NCI-H2029 (cell line): ENCODE results near the gene ATP13A5.

Experiments used
- DNase-seq: peaks from one replicate; lab custom pipeline; 2025; lab: John Stamatoyannopoulos, UW

The ATP13A5 gene

DNA sequence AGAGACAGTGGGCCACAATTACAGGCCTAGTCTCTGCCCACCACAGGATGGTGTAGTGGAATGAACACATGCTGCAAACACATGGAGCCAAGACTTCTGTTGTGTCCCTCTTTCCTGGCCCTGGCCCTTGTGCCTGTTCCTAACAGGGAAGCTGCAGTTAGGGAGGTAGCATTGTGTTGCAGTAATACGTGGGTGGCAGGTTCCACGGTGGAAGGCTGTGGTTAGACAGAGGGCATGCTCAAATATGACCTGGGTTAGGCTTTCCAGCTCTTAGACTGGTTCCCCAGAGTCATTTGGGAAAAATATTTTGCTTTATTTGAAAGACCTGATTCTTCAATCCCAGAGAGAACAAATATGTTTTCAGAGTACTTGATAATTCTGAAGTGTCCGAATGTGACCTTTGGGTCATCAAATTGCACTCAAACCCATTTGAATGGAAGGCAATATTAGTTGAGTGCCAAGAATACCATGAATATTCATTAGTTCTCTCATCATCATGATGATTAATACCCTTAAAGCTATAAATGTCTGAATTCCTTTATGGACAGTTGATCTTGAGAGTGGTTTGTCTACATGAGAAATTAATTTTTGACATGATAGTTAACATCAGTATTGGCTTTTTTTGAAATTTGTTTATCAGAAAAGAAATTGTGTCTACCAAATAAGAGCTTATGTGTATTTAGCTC is 109.1 kb downstream of the ATP13A5 start:
- no peak for DNase-seq

DNA sequence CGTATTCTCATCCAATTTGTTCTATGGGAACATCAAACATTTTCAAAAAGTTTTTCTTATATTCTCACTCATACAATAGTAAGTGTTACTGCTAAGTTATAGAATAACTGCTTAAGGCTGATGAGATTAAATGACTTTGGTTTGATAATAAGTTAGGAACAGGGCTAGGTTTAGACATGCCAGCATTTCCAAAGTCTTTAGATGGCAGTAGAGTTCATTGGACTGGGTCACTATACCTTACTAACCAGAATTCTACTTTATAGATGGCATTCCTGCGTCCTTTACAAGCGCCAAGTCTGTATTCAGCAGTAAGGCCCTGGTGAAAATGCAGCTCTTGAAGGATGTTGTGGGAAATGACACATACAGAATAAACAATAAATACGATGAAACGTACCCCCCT is 115.8 kb downstream of the ATP13A5 start:
- no peak for DNase-seq

DNA sequence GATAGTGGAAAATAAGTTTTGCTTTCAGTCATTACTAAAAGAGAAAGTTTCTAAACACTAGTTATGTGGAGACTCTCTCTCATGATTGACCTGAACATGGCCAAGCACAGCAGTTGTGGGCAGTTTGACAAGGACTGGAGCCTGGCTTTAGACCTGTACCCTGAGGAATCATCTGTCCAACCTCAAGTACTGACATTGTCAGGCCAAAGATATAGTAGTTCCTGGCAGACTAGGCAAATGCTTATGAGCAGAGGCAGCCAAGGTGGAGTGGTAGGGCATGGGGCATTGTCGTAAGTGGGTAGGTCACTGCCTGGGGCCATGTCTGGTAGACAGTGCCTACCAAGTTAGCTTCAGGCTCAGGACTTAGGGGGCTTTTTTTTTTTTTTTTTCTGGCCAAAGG is 116.6 kb downstream of the ATP13A5 start:
- DNase-seq: no peak

DNA sequence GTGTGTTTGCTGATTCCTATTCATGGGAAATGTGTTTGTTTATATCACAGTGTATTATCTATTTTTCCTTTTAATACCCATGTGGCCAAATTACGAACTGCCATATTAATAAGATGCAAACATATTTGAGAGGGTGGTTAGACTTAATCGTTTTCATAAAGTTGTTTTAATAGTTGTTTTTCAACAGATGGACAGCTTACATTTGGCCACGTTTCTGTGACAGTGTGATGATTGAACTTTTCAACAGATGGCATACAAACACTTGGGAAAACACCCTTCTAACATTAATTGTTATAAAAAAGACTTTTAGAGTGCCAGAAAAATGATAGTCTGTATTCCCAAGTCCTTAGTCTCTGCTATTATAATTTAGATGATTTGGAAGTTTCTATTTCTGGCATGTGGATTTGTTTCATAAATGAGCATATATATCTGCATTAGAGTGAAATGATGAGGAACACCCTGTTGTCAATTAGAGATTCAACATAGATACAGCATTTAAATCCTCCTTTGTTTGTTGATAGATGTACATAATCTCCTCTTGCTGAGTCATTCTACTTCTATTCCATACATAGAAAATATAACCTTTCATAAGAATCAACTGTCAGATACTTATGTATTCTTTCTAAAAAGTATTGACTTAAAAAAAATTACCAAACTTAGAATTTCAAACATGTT is 124.4 kb downstream of the ATP13A5 start:
- DNase-seq: no peak

DNA sequence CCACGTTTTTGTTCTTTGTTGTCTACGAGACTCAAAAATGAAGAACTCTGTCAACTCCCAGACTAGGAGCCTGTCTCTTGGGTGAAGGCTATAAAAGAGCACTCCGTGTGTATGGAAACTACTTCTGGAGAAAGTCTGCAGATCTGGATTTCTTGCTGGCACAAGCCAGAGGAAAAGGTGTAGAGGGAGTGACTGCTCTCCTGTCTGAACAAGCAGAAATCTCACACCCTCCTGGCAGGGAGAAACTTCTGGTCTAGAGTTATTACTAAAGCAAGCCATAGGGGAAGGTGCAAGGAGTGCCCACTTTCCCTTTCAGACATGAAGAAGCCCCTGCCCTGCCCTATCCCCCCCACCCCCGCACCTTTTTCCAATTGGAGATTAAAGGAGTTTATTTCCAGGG is 128.1 kb downstream of the ATP13A5 start:
- no peak for DNase-seq

DNA sequence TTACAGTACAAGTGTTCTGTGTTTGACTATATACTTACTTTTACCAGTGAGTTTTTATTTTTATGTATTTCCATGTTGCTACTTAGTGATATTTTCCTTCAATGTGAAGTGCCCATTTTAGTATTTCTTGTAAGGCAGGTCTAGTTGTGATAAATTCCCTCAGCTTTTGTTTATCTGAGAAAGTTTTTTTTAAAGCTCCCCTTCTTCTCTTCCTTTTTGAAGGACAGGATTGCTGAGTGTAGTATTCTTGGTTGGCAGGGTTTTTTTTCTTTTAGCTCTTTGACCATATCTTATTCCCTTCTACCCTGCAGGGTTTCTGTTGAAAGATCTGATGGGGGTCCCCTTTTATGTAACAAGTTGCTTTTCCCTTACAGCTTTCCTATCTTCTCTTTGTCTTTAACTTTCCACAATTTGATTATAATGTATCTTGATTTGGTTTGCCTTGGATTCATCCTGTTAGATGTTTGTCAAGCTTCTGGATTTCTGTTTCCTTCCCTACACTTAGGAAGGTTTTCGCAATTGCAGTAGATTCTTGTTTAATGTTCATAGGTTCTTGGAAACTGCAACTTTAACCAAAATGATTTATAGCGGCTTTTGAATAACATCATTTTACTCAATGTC is 129.6 kb downstream of the ATP13A5 start:
- DNase-seq: no peak

DNA sequence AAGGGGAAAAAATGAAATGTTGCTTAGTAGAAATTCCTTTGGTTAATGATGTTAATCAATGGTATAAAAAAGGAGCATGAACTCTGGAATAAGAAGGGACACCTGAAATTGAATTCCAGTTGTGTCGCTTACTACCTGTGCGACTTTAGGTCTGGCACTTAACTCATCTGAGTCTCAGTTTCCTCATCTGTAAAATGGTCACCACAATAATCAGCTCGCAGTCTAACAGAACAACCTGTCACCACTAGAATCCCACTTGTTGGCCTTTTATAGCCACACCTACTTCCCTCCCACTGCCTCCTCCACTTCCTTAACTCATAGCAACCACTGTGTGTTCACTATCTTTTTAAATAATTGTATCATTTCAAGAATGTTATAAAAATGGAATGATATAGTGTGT is 135.0 kb downstream of the ATP13A5 start:
- DNase-seq: no peak

DNA sequence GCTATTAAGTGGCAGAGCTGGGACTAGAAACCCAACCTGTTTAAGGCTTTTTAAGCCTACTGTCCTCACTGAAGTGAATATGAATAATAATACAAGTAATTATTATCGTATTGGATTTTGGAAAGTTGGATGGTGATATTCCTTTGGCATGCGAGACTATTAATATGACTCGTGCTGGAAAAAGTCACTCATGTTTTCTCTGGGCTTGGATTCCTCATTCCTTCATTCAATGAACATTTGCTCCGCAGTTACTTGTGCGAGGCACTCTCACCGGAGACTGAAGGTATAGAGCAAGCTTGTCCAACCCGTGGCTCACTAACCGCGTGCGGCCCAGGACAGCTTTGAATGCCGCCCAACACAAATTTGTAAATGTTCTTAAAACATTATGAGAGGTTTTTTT is 136.8 kb downstream of the ATP13A5 start:
- DNase-seq: no peak

DNA sequence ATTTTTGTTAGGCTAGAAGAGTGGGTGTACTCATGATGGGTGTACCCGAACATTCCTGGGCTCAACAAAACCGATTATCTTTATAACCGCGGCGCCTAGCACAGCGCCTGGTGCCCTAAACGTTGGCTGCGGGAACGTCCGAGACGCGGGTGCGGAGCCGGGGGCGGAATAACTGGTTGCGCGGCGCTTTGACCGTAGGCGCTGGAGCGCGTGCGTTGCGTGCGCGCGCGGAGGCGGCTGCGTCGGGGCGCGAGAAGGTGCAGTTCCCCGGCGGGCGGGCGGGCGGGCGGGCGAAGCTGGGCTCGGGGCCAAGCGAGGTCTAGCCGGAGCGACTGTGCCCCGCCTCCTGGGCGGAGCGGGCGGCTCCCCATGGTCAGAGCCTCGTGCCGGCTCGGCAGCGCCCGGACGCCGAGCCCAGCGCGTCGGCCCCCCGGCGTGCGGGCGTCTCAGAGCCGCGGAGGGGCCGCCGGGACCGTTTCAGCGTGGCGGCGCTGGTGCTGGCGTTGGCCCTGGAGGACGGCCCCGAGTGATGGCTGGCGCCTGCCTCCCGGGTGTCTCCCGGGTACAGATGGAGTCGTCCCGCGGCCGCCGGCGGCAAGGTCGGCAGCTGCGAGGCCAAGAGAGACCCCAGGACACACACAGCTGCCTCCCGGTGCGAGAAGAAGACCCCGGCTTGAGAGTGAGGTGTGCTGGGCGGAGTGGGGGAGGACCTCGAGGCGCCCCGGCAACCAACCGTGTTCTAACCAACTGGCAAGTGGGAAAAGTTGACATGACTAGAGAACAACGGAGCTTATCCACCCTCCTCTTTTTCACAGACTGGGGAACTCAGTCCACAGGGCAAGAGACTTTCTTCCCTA is 137.5 kb downstream of the ATP13A5 start, which contains the start of gene PLAAT1:
Gene PLAAT1 (plus strand): TSS at position 373 of the 857 bp plus-strand sequence. CDS start 14,429 bp downstream, outside the sequence.
- DNase-seq: peak; percentile 81

DNA sequence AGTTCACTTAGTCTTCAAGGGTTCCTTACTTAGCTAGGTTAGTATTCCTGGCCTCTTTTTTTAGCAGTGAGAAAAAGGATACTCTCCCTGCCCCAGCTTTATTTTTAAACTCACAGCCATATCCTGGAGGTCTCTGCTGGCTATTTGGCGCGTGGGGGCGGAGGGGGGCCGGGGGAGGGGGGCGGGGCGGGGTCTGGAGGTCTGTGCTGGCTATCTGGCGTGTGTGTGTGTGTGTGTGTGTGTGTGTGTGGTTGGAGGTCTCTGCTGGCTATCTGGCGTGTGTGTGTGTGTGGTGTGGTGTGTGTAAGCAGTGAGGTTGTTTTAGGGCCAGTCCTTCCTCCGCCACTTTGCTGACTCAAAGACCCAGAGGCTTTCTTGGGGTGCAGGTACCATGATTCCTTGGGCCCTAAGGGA is 138.1 kb downstream of the ATP13A5 start:
- DNase-seq: no peak

DNA sequence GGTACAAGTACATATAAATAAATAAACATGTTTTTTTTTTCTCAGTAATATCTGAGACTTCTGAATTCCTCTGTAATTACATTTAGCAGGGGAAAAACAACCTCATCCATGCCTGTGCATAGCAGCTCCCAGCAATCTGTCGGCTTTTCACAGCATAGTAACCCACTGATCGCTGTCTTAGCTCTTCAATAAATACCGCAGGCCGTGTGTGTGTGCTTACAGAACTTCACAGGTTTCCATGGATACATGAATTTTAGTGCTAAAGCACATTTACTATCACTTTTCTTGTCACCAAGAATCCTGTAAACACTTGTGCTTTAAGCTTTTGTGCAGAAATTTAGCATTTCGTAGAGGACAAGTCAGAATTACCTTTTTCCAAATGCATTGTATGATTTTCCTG is 141.5 kb downstream of the ATP13A5 start:
- no peak for DNase-seq

DNA sequence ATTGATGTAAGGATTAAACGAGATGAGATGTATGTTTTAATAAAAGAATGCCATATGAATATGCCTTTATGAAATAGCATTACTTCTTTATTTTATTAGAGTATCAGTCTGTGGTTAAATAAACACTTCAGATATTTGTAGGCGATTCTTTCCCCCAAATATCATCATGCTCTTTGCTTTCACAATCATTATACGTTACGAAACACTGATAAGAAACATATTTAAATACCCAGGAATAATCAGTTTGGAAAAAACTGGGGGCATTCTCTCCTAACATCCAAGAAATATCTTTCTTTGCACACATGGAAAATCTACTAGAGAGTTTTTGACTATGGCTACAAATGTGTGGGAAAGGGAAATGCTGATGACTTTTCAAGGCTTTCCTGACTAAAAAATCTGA is 142.0 kb downstream of the ATP13A5 start:
- DNase-seq: no peak

DNA sequence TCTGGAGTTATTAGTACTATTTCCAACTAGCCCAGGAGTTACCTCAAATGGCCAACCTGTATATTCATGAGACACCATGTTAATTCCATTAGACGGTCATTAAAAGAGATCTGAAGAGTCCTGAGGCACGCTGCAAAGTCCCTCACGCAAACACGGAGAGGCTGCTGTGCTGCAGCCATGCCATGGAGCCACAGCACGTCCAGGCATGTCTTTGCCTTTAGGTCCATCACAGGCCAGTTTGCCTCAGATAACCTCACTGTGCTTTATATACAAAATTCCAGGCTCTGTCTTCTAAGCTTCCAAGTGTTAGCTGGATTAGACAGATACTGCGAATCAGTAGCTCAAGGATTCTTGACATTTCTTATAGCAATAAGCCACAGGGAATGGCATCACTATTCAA is 147.4 kb downstream of the ATP13A5 start:
- no peak for DNase-seq

DNA sequence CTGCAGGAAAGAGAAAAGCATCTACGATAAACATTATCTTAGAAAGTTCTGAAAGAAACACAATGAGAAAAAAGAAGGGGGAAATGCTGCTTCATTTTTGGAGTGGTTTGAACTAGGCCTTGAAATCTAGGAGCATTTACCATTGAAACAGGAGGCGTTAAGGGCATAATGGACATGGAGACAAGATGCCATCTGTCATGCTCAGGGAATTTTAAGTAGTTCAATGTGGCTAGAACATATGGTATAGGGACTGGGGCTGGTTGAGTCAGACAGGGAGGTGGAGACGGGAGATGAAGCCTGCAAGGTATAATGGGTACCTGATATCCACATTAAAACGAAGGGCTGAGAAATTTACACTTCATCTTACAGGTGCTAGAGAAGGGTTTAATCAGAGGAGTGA is 147.9 kb downstream of the ATP13A5 start:
- no peak for DNase-seq

DNA sequence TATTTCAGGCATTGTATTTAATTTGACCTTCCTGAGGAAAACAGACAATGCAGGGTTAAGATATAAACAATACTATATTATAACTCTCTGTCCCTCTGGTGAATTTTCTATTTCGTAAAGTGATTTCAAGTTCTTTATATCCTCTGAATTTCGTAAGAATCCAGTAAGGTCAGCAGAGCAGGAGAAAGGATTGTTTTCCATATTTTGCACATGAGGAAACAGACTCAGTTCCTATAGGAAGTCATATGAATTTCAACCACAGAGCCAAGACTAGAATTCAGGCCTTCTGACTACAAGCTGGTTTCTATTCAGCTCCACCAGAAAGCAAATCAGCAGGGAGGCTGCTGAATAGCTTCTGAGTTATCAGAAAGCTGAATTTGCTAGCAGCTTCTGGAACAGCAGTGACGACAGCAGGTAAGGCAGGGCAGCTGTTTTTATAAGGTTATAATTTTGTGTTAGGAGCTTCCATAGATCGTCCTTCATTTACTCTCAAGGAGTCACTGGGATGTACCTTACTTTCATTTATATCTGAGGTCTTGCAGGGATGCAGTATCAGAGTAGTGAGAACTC is 148.6 kb downstream of the ATP13A5 start:
- no peak for DNase-seq

DNA sequence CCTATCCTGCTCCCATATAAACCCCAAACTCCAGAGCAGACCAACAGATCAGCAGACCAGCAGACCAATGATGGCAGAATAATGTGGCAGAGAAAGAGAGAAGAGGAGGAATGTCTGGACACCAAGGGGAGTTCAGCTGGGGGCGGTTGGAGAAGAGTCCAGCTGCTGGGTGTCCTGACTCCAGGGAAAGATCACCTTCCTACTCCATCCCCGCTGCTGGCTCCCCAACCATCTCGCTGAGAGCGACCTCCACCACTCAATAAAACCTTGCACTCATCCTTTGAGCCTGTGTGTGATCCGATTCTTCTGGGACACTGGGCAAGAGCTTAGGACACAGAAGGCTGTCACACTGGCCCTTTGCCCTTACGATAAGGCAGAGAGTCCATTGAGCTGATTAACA is 150.3 kb downstream of the ATP13A5 start:
- DNase-seq: no peak

DNA sequence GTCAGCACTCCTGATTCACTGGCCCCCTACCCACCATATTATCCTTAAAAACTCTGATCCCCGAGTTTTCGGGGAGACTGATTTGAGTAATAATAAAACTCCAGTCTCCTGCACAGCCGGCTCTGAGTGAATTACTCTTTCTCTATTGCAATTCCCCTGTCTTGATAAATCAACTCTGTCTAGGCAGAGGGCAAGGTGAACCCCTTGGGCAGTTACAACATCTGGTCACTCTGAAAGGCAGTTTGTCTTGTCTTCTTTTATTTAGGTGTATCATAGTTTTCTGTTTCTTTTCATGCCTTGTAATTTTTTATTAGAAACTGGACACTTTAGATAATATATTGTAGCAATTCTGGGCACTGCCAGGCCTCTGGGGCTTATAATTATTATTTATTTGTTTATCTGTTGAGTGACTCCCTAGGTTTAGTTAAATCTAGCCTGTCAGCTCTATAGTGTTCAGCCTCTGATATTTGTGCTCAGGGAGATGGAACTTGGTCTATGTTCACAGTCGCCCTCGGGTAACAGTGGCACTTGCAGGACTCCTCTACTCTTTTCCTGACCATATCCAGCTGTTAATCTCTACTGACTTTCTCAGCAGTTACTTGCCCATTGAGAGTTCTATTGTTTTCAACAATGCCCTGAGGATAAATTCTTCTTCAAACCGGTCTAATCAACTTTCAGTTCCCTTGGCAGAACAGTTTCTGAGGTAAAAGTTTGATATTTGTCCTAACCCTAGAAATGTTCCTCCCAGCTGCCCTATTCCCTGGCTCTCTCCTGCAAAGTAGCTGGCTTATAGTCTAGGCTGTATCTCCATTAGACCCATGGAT is 153.0 kb downstream of the ATP13A5 start:
- no peak for DNase-seq
